ENCODE results near the gene TMA7. TPM values are rescaled to one million over a fixed set of nuclear protein-coding genes. Genes with fewer than 3 reads are reported as not detected.

Gene TMA7
- total and polyA plus RNA-seq, 10 of the 15 experiments (the other 5 are each of a cell fraction or from before 2014, with no cell fraction given) = 319 to 1,760 (median 752) TPM

DNA sequence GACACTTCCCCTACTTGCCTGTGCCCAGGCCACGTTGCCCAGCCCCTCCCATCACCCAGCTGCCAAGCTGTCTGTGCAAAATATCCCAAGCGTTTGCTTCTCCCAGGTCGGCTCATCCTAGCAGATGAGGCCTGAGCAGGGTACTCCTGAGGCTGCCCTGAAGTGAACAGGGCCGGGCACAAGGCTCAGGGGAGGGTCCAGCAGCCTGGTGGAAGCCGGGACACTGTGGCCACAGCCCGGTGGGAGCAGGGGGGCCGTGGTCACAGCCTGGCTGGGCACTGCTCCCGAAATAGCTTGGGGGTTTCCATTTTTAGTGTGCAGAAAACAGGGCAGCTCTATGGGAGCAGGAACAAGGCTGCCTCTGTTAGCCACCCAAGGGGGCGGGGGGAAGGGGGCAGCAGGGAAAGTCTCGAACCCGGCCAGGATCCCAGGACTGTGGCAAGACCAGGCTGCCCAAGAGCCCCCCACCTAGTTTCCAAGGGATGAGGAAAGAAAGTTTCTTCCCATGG is 13.6 kb upstream of the TMA7 start:
- FAIRE-seq = no peak
- intact Hi-C loops (cut with micrococcal nuclease; ENCODE audit: unreplicated experiment) (no loop called here), in situ Hi-C loops (cut with MboI) (no loop called here)
- Histone ChIP-seq H3K9me3 (replicated peaks; ENCODE audit: control insufficient read depth, insufficient read depth, low read length) (no peaks in the 10 kb centered on the region), H3K27me3 (replicated peaks in 1 of 2; ENCODE audit: control insufficient read depth in 2 of 2, insufficient read depth in 2 of 2, low read length in 1 of 2) (no peaks in the 10 kb centered on the region), H4K20me1 (ENCODE audit: control insufficient read depth, insufficient read depth) (no peaks in the 10 kb centered on the region), H3K36me3 (ENCODE audit: control insufficient read depth in 2 of 2, insufficient read depth in 2 of 2, low read length in 1 of 2) (no peaks in the 10 kb centered on the region), H3K4me3 (no peak overlapping the region), H3K4me2 (ENCODE audit: control insufficient read depth, insufficient read depth) (peak overlapping the region; percentile 42; the same call in 1 of the 2 replicates), H3K79me2 (ENCODE audit: control insufficient read depth, insufficient read depth, low read length) (no peaks in the 10 kb centered on the region), H3K9ac (ENCODE audit: control insufficient read depth, insufficient read depth, low read length) (peak overlapping the region; percentile 16; the same call in 1 of the 2 replicates), H3K4me1 (ENCODE audit: control insufficient read depth, insufficient read depth, low read length) (peaks cover 16% of the 10 kb centered on the region), H2AFZ (ENCODE audit: control insufficient read depth, low read depth, low read length) (no peak overlapping the region), H3K27ac (ENCODE audit: control insufficient read depth, insufficient read depth) (no peak overlapping the region)
- 22% methylated on average over 11 of the region's 11 CpGs for WGBS (ENCODE audit: insufficient coverage, insufficient replicate concordance, low lambda C conversion rate, missing lambda C conversion rate)
- RAD21 ChIA-PET (ENCODE audit: unreplicated experiment) = interaction anchor here (1.2 to 3.9 kb wide), 2 partner anchors 9 to 25 kb away, joined by 7 to 16 read pairs; no protein-coding TSS in a partner anchor
- no peak for DNase-seq (ENCODE audit: low read depth, low spot score)
- TF ChIP-seq CREM (IDR thresholded peaks at IDR 0.05; ENCODE audit: low read depth) (no peak), POLR2A (IDR thresholded peaks at IDR 0.05; ENCODE audit: low read depth, low read length) (no peak), RB1 (IDR thresholded peaks at IDR 0.05; ENCODE audit: borderline replicate concordance) (no peak), WRNIP1 (IDR thresholded peaks at IDR 0.05; ENCODE audit: borderline replicate concordance, low read depth, low read length) (no peak), ZNF207 (IDR thresholded peaks at IDR 0.05; ENCODE audit: borderline replicate concordance) (no peak), CBX5 (IDR thresholded peaks at IDR 0.05; ENCODE audit: low read depth) (no peak), ATF7 (IDR thresholded peaks at IDR 0.05; ENCODE audit: low read depth) (no peak), BRCA1 (IDR thresholded peaks at IDR 0.05; ENCODE audit: low read depth, low read length) (no peak), NFIC (IDR thresholded peaks at IDR 0.05; ENCODE audit: low read depth, low read length) (no peak), NBN (IDR thresholded peaks at IDR 0.05) (no peak), GABPA (IDR thresholded peaks at IDR 0.05; ENCODE audit: low read depth) (no peak), IRF5 (IDR thresholded peaks at IDR 0.05; ENCODE audit: borderline replicate concordance) (no peak), ZBED1 (IDR thresholded peaks at IDR 0.05; ENCODE audit: borderline replicate concordance) (no peak), MTA2 (IDR thresholded peaks at IDR 0.05; ENCODE audit: low read depth) (no peak), FOXK2 (IDR thresholded peaks at IDR 0.05) (no peak)
- TF ChIP-seq, protein P1, sequence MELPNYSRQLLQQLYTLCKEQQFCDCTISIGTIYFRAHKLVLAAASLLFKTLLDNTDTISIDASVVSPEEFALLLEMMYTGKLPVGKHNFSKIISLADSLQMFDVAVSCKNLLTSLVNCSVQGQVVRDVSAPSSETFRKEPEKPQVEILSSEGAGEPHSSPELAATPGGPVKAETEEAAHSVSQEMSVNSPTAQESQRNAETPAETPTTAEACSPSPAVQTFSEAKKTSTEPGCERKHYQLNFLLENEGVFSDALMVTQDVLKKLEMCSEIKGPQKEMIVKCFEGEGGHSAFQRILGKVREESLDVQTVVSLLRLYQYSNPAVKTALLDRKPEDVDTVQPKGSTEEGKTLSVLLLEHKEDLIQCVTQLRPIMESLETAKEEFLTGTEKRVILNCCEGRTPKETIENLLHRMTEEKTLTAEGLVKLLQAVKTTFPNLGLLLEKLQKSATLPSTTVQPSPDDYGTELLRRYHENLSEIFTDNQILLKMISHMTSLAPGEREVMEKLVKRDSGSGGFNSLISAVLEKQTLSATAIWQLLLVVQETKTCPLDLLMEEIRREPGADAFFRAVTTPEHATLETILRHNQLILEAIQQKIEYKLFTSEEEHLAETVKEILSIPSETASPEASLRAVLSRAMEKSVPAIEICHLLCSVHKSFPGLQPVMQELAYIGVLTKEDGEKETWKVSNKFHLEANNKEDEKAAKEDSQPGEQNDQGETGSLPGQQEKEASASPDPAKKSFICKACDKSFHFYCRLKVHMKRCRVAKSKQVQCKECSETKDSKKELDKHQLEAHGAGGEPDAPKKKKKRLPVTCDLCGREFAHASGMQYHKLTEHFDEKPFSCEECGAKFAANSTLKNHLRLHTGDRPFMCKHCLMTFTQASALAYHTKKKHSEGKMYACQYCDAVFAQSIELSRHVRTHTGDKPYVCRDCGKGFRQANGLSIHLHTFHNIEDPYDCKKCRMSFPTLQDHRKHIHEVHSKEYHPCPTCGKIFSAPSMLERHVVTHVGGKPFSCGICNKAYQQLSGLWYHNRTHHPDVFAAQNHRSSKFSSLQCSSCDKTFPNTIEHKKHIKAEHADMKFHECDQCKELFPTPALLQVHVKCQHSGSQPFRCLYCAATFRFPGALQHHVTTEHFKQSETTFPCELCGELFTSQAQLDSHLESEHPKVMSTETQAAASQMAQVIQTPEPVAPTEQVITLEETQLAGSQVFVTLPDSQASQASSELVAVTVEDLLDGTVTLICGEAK (IDR thresholded peaks at IDR 0.05; ENCODE audit: borderline replicate concordance) = no peak
- BruUV-seq (replicated peaks) = no TSS peak
- SMC1A ChIA-PET (ENCODE audit: uncharacterized antibody, unreplicated experiment) = interaction anchor here (1.2 to 1.6 kb wide), 2 partner anchors 9 to 26 kb away, joined by 7 read pairs; no protein-coding TSS in a partner anchor
- no peak for ATAC-seq
- CTCF ChIA-PET = interaction anchor here (1.6 to 2.9 kb wide), 2 partner anchors 10 to 25 kb away, joined by 7 to 25 read pairs; no protein-coding TSS in a partner anchor
- POLR2A ChIA-PET = interaction anchor here (1.1 kb wide), 1 partner anchor 9 kb away, joined by 4 read pairs; no protein-coding TSS in a partner anchor

Measured in GM12878 (cell line).